Large intestine (tissue), 3 donors: ENCODE measurements around the gene SH3GL2. TPM values are rescaled to one million over a fixed set of nuclear protein-coding genes. Genes with fewer than 3 reads are reported as not detected.
A peak's percentile ranks its signal among the peaks of the same experiment; 100 is the strongest.

ENCODE experiments used
- DNase-seq, 2 donors: peaks; one replicate each; pipeline versions ENCODE4 v3.0.0 to v3.0.0-alpha.2; 2013
- H3K27ac ChIP-seq: one replicate; pipeline ENCODE4 v1.5.1; 2013; ENCODE audit warnings: low read length
- H3K27me3 ChIP-seq: 2 replicates; pipeline ENCODE4 v1.6.1; 2013; ENCODE audit warnings: low read length; ENCODE audit not compliant: control insufficient read depth, insufficient read depth
- H3K36me3 ChIP-seq: 2 replicates; pipeline ENCODE4 v1.6.1; 2013; ENCODE audit warnings: low read length; ENCODE audit not compliant: control insufficient read depth, insufficient read depth
- H3K4me1 ChIP-seq: one replicate; pipeline ENCODE4 v1.6.1; 2013; ENCODE audit warnings: low read length; ENCODE audit not compliant: control insufficient read depth, insufficient read depth
- H3K4me3 ChIP-seq: one replicate; pipeline ENCODE4 v1.5.1; 2013; ENCODE audit warnings: low read length
- H3K9me3 ChIP-seq: one replicate; pipeline ENCODE4 v1.6.1; 2013; ENCODE audit warnings: mild to moderate bottlenecking, low read depth, low read length, moderate library complexity; ENCODE audit not compliant: control insufficient read depth
- WGBS: methylation state at CpG from one replicate; pipeline ENCODE4 v1.1.5; 2013; ENCODE audit warnings: low lambda C conversion rate; ENCODE audit not compliant: insufficient coverage; 5-methylcytosine and 5-hydroxymethylcytosine counted together
- polyA plus RNA-seq: library from polyadenylated mRNA; unstranded; fragments of 120-200 nt; gene quantifications from one replicate; pipeline ENCODE4 v1.2.1, GENCODE V29; 2013

SH3GL2 gene
- polyA plus RNA-seq, 1 donor, result 2.4 TPM

DNA sequence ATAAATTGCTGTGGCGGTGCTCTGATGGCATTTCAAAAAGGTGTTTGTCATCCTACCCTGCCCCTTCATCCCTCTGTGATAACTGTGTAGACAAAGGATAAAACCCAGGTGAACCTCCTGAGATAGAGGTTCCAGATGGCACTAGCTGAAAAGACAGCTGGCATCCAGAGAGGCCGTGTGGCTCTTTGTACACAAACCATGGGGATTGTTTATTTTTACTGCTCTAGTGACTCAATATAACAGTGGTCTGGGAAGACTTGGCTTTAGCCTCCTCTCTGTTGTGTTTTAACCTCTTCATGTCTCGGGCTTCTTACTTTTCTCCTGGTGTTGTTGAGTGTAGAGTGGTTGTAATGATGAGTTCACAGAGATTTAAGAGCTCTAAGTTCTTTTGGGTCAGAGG is 48.8 kb downstream of the SH3GL2 start:
- WGBS, result no CpG with 5 or more reads among the region's 3 CpGs
- H3K36me3 ChIP-seq, result no peaks in the 10 kb centered on the region
- no peak overlapping the region for H3K4me3 ChIP-seq
- DNase-seq, result peak in 1 of 2 donors; percentile 8
- no peaks in the 10 kb centered on the region for H3K9me3 ChIP-seq
- no peak overlapping the region for H3K27ac ChIP-seq
- no peaks in the 10 kb centered on the region for H3K27me3 ChIP-seq
- H3K4me1 ChIP-seq, result no peaks in the 10 kb centered on the region

DNA sequence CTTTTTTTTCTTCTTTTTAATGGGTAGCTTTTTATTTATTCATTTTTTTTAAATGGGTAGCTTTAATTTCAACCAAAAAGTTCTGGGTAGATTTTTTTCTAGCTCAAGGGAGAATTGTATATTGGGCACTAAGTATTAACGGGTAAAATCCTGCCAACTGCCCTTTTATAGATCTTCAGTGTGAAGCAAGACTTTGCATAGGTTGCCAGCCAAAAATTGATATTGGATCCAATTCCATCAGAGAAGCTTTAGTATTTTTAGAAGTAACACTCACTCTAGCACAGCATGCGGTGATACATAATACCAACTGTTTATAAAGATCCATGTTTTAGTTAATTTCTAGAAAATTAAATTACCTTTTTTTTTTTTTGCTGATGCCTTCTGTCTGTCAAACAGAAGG is 49.8 kb downstream of the SH3GL2 start:
- H3K4me3 ChIP-seq, result no peak overlapping the region
- no peaks in the 10 kb centered on the region for H3K27me3 ChIP-seq
- H3K9me3 ChIP-seq, result no peaks in the 10 kb centered on the region
- H3K27ac ChIP-seq, result no peak overlapping the region
- no peaks in the 10 kb centered on the region for H3K4me1 ChIP-seq
- no peak for DNase-seq
- 100% methylated on average over 1 of the region's 2 CpGs for WGBS
- no peaks in the 10 kb centered on the region for H3K36me3 ChIP-seq

- H3K27me3 ChIP-seq, result no peaks in the 10 kb centered on the region
- no CpG with 5 or more reads among the region's 2 CpGs for WGBS
- H3K27ac ChIP-seq, result no peak overlapping the region
- H3K36me3 ChIP-seq, result no peaks in the 10 kb centered on the region
- no peaks in the 10 kb centered on the region for H3K9me3 ChIP-seq
- DNase-seq, result no peak
- no peaks in the 10 kb centered on the region for H3K4me1 ChIP-seq
- no peak overlapping the region for H3K4me3 ChIP-seq
These were observed 51.7 kb downstream of the SH3GL2 start for GRCh38 chr9:17630531-17630949.

DNA sequence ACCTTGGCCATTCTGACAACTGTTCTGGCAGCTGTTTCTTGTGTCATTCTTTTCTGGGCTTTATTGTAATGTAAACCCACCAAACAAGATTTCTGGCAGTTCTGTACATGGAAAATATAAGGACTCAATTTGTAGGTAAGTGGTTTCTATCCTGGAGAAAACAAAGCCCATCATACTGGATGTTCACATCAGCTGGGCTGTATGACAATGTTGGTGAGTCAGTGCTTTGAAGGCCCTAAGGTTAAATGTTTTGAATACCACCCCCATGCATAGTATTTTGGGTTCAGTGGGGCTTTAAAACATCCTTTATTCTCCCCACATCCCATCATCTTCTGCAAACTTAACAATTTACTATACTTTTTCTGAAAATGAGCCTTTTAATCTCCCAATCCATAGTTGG is 52.5 kb downstream of the SH3GL2 start:
- no peaks in the 10 kb centered on the region for H3K4me1 ChIP-seq
- no peaks in the 10 kb centered on the region for H3K27me3 ChIP-seq
- no peaks in the 10 kb centered on the region for H3K36me3 ChIP-seq
- H3K27ac ChIP-seq, result no peak overlapping the region
- no peaks in the 10 kb centered on the region for H3K9me3 ChIP-seq
- H3K4me3 ChIP-seq, result no peak overlapping the region
- DNase-seq, result no peak

DNA sequence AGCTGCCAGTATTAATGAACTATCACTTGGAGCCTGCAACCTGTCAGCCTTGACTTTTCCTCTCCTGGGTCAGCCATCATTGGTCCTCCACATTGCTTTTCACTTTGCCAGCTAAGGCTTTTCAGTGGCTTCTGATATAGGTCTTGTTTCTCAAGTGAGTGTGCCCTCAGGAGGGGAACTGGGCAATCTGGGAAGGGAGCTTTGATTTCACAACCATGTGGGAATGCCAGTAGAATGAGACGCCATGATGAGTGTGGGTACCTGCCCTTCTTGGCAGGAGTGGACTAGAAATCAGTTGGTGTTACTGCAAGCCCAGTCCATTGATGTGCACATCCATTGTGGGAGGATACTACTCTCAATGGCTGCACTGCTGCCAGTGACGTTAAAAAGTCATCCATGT is 54.1 kb downstream of the SH3GL2 start:
- DNase-seq, result no peak

DNA sequence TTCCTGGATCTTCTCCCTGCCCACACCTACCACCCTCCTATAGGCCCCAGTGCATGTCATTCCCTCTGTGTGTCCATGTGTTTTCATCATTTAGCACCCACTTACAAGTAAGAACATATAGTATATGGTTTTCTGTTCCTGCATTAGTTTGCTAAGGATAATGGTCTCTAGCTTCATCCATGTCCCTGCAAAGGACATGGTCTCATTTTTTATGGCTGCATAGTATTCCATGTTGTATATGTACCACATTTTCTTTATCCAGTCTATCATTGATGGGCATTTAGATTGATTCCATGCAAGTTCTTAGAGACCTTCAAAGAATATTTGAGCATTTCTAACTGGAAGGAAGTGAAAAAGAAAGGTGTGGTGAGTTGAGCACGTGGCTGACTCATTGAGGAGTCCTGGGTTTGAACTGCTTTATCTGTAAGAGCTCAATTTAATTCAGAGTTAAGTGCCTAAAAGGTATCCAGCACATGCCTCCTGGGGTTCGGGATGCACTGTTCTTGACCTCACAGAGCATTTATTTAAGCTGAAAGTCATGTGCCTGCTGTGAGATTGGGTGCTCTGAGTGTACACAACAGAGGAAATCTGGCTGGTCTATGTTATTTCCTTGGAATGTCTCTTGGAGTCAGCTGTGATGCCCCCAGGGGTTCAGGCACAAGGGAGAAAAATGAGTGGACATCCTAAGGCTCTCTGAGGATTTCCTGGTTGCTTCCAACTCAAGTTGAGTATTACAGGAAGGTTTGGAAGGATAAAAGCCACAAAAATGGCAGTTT is 56.4 kb downstream of the SH3GL2 start:
- Histone ChIP-seq H3K27me3 (no peaks in the 10 kb centered on the region), H3K4me3 (no peak overlapping the region), H3K36me3 (no peaks in the 10 kb centered on the region), H3K4me1 (no peaks in the 10 kb centered on the region), H3K9me3 (no peaks in the 10 kb centered on the region), H3K27ac (no peak overlapping the region)
- DNase-seq, result no peak
- WGBS, result no CpG with 5 or more reads among the region's 2 CpGs

More for the DNA sequence above, 54.1 kb downstream of the SH3GL2 start:
- Histone ChIP-seq H3K9me3 (no peaks in the 10 kb centered on the region), H3K27me3 (no peaks in the 10 kb centered on the region), H3K36me3 (no peaks in the 10 kb centered on the region), H3K27ac (no peak overlapping the region), H3K4me3 (no peak overlapping the region), H3K4me1 (no peaks in the 10 kb centered on the region)
- WGBS, result 100% methylated on average over 1 of the region's 2 CpGs

DNA sequence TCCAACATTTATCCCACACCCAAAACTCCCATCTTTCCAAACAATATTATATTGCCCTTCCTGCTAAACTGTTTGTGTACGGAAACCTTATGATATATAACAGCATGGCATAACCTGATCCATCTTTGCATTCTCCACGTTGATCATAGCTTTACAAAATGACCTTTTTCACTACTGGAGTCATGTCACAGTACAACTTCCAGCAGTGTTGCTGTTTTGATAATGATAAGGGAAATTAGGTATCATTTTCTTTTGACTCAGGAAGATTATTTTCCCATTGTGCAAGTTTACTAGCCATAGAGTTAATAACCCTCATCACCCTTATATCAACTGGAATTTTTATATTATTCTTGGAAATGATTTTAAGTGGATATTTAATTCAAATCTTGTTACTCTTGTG is 57.5 kb downstream of the SH3GL2 start:
- DNase-seq, result no peak
- WGBS, result no CpG with 5 or more reads among the region's 2 CpGs
- Histone ChIP-seq H3K9me3 (no peaks in the 10 kb centered on the region), H3K27ac (no peak overlapping the region), H3K4me1 (no peaks in the 10 kb centered on the region), H3K4me3 (no peak overlapping the region), H3K36me3 (no peaks in the 10 kb centered on the region), H3K27me3 (no peaks in the 10 kb centered on the region)

- H3K36me3 ChIP-seq, result no peaks in the 10 kb centered on the region
- no peaks in the 10 kb centered on the region for H3K9me3 ChIP-seq
- no peaks in the 10 kb centered on the region for H3K27me3 ChIP-seq
- DNase-seq, result no peak
- WGBS, result no CpG with 5 or more reads among the region's 1 CpG
- H3K27ac ChIP-seq, result no peak overlapping the region
- no peak overlapping the region for H3K4me3 ChIP-seq
- H3K4me1 ChIP-seq, result no peaks in the 10 kb centered on the region
These were observed 58.0 kb downstream of the SH3GL2 start for GRCh38 chr9:17636821-17637220.

DNA sequence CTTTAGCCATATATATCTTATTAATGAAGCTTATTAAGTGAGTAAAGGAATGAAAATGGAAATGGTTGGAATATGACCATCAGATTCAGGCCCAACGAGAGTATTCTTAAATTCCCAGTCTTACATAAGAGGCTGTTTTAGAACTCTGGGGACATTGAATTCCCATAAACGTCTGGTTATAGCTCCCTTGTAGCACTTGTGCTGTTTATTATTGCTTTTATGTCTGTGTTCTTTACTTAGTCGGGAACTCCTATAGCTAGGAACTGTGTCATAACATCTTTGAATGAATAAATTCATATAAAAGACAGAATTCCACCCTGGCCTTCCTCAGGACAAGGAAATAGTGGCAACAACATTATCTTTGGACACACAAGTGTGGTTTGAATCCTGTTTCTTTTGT is 58.4 kb downstream of the SH3GL2 start:
- WGBS, result 77% methylated on average over 3 of the region's 3 CpGs
- H3K9me3 ChIP-seq, result no peaks in the 10 kb centered on the region
- no peaks in the 10 kb centered on the region for H3K27me3 ChIP-seq
- H3K4me3 ChIP-seq, result no peak overlapping the region
- DNase-seq, result no peak
- H3K27ac ChIP-seq, result no peak overlapping the region
- H3K36me3 ChIP-seq, result no peaks in the 10 kb centered on the region
- no peaks in the 10 kb centered on the region for H3K4me1 ChIP-seq

DNA sequence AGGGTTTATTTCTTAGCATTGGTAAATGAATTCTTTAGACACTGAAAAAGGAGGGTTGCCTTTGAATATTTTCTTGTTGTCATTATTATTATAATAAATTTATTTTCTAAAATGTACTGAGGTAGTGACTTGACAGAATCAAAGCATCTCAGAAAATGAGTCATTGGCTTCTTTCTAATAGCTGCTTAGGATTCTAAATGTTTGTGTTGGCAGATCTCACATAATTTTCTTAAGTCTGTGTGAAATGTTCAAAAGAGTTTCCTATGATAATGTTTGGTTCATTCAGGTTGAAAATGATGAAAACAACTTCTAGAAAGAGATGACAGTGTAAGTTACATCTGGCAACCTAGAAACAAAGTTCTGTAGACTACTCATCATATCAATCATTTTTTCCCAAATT is 69.7 kb downstream of the SH3GL2 start:
- Histone ChIP-seq H3K9me3 (no peaks in the 10 kb centered on the region), H3K27me3 (no peaks in the 10 kb centered on the region), H3K27ac (no peak overlapping the region), H3K4me3 (no peak overlapping the region), H3K4me1 (no peaks in the 10 kb centered on the region), H3K36me3 (no peaks in the 10 kb centered on the region)
- DNase-seq, result no peak

GRCh38 chr9:17651725-17652124 is 72.9 kb downstream of the SH3GL2 start:
- DNase-seq, result no peak
- no peaks in the 10 kb centered on the region for H3K27me3 ChIP-seq
- no peaks in the 10 kb centered on the region for H3K36me3 ChIP-seq
- H3K27ac ChIP-seq, result no peak overlapping the region
- H3K9me3 ChIP-seq, result no peaks in the 10 kb centered on the region
- WGBS, result 80% methylated on average over 1 of the region's 1 CpG
- H3K4me1 ChIP-seq, result no peaks in the 10 kb centered on the region
- H3K4me3 ChIP-seq, result no peak overlapping the region
